Glomerular visceral epithelial cell (primary cell): ENCODE results near the gene IRF2BP2.

Experiments used
- DNase-seq: peaks from one replicate; pipeline ENCODE4 v3.0.0-alpha.2; 2016; ENCODE audit errors: extremely low spot score

IRF2BP2 gene

DNA sequence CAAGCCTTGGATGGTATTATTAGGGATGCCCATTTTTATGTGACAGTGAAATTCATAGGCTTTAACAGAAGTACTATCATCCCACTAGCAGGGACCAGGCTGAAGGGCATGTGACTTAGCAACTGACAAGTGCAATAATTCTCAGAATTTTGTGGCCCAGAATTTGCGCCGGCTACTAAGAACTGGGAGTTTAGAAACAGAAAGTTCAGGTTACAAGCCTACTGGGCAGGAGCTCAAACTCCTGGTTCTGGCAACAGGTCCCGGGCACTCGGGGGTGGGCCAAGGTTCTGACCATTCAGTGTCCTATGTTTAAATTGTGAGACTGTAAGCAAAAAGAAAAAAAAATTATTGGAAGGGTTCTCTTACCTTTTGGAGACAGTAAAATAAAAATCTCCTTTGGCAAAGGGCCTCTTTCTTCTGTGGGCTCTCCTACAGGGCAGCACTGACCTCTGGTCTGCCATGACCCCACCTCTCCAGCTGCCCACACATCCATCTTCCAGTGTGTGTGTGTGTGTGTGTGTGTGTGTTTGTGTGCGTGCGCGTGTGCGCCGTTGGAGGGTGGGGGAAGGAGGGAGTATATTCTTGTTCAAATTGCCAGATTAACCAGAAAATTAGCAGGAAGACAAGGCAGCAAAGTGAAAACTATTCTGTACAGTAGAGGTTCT is 26.1 kb downstream of the IRF2BP2 start:
- no peak for DNase-seq

DNA sequence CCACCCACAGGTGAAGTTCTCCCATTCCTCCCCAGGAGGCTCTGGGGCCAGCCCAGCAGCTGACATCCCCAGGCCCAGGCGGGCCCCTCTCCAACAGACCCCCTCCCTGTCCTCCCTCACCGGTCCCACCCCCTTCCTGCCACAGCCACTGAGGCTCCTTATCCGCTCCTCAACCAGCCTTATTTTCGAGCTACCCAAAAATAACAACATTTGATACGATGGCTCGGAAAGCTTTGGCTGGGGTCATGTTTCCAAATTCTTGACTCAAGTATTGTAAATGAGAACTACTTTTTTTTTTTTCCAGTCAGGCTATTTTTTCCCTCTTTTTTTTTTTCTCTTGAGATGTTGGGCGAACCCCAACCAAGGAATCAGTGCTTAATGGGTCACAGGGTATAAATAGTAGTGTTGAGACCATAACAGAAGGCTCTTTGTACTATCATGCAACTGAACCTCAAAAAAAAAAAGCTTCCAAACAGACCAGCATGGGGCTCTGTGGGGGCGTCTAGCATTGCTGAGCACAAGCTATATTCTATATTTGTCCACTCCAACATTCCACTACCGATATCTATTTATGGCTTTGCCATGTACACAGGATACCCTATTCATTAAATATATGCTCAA is 27.2 kb downstream of the IRF2BP2 start:
- DNase-seq: no peak

DNA sequence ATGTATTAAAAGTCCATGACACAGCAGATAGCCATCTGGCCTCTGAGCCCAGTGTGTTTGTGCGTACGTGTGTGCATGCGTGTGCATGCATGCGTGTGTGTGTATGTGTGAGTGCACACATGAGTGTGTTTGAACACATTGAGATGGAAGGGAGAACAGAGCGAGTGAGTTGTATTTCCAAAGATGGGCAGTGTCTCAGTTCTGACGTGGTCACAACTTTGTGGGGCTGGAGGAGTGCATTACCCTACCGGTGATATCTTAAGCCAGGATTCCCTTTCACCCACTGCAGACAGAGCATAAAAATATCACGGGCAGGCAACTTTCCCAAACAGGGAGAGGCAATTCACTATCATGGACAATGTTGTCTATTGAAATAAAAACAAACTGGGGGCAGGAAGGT is 27.8 kb downstream of the IRF2BP2 start:
- no peak for DNase-seq

DNA sequence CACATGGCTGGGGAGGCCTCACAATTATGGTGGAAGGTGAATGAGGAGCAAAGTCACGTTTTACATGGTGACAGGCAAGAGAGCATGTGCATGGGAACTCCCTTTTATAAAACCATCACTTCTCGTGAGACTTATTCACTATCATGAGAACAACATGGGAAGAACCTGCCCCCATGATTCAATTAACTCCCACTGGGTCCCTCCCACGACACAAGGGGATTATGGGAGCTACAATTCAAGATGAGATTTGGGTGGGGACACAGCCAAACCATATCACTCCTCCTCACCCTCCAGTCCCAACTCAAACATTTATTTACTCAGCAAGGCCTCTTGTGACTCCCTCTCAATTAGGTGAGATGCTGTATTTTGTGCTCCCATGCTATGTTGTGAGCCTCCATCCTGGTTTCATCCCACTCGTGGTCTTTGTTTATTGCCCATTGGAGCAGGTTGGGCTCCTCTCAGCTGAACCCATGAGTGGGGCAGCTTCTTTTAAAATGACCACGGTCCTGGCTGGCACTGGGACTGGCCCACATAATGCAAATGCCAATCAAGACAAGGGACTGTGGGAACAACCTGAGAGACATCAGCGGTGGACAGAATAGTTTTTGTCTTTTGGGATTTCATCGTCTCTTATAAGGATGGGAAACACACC is 28.8 kb downstream of the IRF2BP2 start:
- no peak for DNase-seq

DNA sequence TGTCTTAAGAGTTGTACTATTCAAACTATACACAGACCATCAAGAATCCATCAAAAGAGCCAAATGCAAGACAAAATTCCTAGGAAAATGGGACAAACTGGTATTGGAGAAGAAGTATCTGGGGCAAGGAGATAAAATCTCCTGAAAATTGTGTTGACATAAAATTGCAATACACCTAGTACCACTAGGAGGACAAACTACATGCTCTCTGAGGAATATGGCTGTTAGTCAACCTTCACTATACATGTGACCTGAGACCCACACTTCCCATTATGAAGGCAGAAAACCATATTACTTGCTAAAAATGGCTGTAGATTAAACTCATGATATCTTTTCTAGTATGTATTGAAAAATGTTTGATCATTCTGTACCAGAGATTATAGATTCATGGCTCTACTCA is 30.0 kb downstream of the IRF2BP2 start:
- no peak for DNase-seq

DNA sequence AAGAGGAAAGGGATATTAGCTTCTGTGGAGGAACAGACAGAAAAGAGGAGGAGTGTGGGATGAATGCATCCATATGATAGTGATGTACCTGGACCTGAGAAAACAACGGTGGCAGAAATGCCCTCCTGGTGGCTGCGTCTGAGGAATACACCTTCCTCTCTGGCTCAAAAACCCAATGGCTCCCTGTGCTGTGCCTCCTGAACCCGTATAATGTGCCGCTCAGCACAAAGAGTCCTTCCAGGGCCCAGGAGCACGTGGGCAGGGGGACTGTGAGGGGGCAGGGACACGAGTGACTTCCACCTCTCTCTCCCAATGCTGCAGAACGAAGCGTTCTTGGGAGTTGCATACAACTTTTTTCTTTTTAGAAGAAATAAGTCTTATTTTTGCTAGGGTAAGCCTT is 31.2 kb downstream of the IRF2BP2 start:
- DNase-seq: no peak

DNA sequence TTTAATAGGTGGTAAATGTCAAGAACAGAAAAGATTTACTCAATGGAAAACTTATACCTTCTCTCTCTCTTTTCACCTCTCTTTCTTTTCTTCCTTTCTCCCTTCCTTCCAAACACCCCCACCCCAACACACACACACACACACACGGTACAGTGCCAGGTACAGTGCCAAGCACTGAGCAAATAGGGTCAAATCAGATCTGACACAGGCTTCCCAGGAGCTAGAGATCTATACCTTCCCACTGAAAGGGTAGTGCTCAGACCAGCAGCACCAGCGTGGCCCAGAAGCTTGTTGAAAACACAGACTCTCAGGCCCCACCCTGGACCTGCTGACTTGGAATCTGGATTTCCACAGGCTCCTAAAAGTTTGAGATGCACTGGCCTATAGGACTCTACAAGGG is 31.9 kb downstream of the IRF2BP2 start:
- DNase-seq: no peak

DNA sequence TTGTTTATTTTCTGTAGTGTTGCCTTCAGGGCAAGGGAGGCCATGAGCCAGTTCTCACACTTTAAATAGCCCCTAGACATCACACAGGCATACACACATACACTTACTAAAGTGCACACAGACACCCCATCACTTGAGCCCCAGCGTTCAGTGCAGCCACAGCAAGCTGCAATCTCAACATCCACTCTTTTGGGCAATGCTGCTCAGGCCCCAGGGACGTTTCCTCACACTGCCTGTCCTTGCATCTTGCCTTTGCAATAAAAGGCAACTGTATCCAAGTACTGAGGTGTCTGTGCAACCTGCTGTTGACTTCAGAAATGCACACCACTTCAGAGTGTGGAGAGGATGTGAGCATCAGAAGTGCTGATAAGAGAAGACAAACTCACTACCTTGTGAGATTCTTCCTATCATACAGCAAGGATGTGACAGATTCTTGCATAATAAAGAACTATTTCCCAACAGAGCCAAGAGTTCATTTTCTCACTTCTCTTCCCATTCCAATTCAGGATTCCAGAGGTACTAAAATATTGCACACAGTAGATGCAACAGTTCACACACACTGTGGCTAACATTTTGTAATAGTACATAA is 36.2 kb downstream of the IRF2BP2 start:
- no peak for DNase-seq

DNA sequence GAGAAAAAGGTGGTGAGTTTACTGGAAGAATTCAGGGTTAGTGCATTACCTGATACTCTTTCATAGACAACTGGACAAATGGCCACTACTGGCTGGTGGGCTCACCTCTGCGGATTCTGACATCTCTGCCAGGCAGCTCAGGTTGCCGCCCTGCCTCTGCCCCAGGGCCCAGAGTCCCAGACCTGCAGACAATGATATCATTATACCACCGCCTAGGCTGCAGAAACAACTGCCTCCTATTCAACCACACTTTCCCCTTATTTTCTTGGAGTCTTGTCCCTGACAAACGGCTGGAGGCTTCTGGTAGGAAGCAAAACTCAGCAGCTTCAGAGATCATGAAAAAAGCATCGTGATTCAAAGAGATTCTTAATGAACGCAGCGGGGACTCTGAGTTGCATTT is 37.0 kb downstream of the IRF2BP2 start:
- DNase-seq: no peak

DNA sequence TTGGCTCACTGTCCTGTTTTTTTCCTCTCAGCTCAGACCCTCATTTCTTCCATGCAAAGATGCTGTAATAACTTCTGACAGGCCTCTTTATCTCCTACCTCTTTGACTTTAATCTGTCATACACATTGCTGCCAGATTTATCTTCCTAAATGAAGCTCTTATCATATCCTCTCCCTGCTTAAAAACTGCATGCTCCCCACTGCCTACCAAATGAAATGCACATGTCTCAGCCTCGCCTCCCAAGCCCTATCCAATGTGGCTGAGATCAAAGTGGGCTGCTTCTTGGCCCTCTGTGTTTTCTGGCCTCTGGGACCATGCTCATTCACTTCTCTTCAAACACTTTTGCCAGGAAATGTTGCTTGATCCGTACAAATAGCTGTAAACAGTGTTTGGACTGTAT is 38.3 kb downstream of the IRF2BP2 start:
- no peak for DNase-seq

DNA sequence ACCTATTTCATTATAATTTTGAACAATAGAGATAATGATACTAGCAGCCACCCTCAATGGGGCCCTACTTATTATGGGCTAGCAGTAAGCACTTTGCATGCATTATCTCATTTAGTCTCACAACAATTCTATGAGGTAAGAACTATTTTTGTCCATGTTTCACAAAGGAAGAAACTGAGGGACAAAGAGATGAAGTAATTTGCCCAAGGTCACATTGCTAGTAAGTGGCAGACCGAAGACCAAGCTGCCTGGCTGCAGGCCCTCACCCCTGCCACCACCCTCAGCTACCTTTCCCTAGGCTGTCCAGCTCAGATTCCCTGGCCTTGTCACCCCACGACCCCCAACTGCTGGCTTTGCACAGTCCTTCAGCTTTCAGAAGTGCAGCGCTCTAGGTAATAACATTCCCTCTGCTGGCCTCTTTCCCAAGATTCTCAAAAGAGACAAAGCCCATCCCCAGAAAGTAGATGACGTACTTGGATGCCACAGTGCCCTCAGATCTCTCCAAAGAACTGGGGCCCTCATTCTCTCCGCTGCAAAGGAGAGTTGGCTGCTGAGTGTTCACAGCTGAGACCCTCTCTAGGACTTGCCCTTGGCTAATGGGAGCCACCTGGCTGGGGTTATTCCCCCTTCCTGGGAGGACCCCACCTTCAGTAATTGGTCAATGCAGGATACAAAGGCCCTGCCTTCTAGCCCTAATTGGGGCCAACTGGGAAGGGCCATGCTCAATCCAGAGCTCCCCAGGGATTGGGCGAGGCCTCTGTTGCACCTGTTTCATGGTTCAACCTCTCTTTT is 39.5 kb downstream of the IRF2BP2 start:
- DNase-seq: no peak

DNA sequence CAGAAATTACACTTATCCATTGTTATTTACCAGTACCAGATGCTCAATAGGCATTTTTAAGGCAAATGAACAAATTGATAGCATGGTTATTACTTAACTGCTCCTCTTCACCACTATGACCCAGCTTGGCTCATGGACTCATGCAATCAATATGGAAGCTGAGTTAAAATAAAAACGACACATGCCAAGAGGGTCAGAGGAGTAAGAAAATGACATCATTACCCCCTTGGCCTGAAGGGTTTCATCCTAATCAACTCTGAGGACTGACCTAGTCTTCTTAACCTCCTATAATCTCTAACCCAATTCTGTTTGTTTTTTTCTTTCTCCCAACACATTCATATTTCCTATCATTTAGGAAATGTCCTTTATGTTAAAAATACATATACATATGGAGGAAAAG is 41.6 kb downstream of the IRF2BP2 start:
- DNase-seq: no peak

DNA sequence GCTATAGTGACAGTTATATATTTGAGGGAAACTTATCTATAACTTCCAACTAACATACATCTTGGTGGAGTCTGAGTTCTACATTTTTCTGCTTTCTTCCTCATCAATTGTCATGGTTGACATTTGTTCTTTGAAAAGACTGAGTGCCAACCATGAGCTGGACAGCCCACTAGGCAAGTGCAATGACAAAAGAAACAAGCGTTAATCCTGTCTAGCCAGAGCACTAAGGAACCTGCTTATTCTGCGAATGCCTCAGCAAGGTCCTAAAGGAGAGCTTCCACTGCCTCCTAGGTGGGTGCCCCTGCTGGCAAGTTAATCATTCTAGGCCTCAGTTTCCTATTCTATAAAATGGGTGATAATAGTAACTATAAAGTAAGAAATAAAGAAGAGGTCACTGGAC is 44.8 kb downstream of the IRF2BP2 start:
- no peak for DNase-seq

DNA sequence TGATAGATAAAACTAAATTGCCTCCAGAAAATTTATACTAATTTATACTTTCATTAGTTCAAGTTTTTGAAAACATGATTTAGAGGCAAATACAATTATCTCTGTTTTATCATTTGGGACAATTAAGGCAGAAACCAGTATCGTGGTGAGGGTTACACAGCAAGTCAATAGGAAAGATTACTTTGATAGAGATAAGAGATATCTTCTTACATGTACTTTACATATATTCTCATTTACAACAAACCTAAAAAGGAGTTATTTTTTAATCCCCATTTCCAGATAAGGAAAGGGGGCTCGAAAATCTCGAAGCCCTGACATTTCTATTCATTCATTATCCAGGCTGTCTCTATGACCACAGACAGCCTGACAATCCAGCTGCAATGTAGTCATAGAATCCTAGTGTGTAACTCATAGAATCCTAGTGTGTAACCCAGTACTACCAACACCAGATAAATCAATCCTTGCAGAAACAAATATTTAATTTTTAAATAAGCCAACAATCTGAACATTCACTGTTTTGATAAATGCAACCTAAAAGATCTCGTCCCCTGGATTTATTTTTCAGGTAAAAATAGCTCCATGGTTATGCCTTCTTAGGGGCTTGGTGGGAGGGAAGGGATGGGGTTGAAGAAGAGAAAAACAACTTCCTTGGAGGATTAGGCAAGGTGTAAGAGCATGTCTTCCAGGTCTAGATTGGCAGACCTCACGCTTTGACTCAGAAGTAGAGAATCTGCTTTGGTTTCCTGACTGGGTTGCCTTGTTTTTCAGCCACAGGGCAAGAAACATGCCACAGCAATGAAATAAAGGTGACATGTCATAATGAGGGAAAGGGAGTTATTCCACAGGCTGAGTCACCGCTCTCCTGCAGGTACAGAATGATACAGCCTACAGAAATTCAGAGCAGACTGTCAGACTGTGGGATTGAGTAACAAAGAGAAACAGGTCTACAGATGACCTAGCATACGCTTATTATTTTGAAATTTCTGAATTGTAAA is 45.6 kb downstream of the IRF2BP2 start:
- peak; percentile 96 for DNase-seq

DNA sequence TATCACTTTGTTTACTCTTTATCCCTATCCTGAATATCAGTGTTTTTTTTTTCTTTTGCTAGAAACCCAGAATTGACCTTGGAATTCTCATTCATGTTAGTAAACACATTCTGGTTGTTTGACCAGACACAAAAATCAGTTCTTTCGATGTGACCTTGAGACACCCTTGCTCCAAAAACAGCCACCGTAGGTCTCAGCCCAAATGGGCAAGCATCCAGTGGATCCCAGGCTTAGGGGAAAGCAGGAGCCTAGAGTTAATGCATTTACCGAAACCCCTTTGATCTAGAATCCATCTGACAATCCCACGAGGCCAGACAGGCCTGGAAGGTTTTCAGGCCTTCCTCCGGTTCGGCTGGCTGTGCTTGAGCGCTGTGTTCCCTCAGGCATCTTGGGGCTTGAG is 47.6 kb downstream of the IRF2BP2 start:
- no peak for DNase-seq

DNA sequence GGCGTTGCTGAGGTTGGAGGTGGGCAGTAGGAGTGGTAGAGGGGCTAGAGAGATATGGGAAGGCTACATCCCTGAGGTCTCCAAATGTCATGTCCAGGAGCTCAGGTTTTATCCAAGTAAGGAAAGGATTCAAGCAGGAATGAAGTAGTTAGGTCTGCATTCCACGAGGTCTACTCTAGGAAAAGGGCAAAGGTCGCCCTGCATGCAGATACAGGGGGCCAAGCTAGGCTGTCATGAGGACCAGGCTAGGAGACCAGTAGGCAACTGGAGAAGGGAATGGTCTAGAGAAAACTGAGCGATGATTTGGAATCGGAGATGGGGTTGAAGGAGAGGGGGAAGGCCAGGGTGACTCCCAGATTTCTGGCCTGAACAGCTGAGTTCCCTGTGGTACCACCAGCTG is 48.7 kb downstream of the IRF2BP2 start:
- DNase-seq: no peak

DNA sequence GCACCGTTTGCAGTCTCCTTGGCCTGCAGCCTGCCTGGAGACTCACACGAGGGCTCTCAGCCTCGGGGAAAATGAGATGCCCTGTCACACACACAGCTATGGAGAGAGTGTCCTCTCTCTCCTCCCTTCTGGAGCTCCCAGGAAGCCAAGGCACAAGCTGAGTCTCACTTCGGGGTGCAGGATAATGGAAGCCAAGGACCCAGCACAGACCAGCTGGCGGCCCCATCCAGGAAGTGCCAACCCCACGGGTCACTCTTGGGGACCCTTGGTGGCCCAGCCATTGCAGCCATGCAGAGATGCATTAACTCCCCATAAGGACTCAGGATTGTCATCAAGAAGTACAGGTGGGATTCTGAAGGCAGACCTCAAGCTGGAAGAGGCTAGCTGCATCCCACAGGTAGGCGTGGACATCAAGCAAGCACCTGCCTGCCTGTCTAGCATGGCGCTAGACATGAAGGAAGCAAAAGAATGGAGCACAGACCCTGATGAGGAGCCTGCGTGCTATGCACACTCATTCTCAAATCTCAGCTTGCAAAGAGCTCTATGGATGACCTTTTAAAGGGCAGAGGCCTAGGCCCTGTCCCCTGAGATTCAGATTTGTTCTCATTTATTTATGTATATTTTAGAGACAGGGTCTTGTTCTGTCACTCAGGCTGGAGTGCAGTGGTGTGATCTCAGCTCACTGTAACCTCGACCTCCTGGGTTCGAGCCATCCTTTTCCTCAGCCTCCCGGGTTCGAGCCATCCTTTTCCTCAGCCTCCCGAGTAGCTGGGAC is 49.9 kb downstream of the IRF2BP2 start:
- no peak for DNase-seq

DNA sequence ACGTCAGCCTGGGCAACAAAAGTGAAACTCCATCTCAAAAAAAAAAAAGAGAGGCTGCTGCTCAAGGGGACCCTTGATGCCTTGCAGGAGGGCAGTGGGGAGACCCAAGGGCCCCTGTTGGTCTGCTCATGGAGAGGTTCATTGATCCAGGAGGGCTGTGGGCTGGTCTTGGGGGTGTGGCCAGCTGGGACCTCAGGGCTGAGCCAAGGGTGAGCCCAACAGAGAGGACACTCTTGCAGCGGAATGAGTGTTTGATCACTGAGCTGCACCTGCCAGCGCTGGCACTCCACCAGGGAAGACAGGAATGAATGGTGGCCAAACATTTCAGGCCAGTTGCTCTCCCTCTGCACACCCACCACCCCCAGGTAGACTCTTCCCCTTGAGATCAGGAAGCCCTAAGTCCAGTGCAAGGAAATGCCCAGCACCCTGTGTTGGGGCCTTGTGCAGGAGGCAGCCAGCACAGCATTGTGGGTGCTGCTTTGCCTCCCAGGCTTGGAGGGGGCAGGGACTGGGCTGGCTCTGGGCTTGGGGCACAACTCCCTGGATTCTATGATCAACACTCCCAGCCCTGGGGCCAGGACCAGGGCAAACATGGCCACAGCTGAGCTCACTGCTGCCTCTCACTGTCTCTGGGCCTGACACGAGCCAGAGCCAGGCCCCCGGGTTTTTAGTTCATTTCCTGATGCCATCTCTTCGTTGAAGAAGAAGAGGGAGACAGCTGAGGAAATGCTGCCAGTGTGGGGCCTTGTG is 50.7 kb downstream of the IRF2BP2 start:
- DNase-seq: no peak

DNA sequence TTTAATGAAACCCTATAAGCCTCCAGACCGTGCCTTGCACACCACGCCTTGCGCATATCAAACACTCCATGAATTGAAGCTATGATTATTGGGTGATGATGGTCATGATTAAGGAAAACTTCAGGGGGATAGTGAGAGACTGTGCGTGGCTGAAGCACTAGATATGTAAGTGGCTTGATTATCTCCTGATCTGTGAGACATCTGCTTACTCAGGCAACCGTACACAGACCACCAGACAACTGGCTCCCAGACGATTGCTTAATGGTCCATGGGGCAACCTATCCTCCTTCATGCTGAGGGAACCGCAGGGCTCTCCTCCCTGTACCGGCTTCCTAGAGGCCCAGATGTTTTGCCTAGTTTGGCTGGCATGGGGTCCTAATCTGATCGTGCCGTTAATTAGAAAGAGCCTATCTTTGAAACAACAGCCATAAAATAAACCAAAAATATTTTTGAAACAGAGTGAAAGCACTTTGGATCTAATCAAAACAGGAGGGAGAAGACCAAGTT is 51.6 kb downstream of the IRF2BP2 start:
- DNase-seq: no peak
